Mononuclear cell (primary cell): Measurements from ENCODE around the gene CCT7. TPM values are rescaled to one million over a fixed set of nuclear protein-coding genes. Genes with fewer than 3 reads are reported as not detected.
A peak's percentile ranks its signal among the peaks of the same experiment; 100 is the strongest.

Experiments
- H3K27me3 ChIP-seq: 2 replicates; pipeline ENCODE4 v1.6.0; 2011; ENCODE audit warnings: low read length, control low read depth; ENCODE audit not compliant: insufficient read depth
- H3K4me1 ChIP-seq: 2 replicates; pipeline ENCODE4 v1.5.1; 2011; ENCODE audit warnings: mild to moderate bottlenecking, low read length, control low read depth; ENCODE audit not compliant: insufficient read depth
- H3K4me3 ChIP-seq: 2 replicates; pipeline ENCODE4 v1.5.1; 2011; ENCODE audit warnings: mild to moderate bottlenecking, low read length, moderate library complexity
- H3K9me3 ChIP-seq: 2 replicates; pipeline ENCODE4 v1.5.1; 2011; ENCODE audit warnings: low read depth, mild to moderate bottlenecking, control low read depth, low read length
- total RNA-seq: library from RNA; depleted of rRNA; stranded (reverse); fragments of >200 nt; gene quantifications from one replicate; pipeline ENCODE4 v1.2.3, GENCODE V29; 2012

CCT7 gene
- total RNA-seq, 1 donor = 66.3 TPM

- no peak overlapping the region for H3K4me3 ChIP-seq
- H3K9me3 ChIP-seq = no peaks in the 10 kb centered on the region
- peaks cover 10% of the 10 kb centered on the region for H3K4me1 ChIP-seq
- H3K27me3 ChIP-seq = no peaks in the 10 kb centered on the region
Measured at GRCh38 chr2:73266061-73266901, 32.2 kb downstream of the CCT7 start.

- peaks cover 10% of the 10 kb centered on the region for H3K4me1 ChIP-seq
- H3K4me3 ChIP-seq = no peak overlapping the region
- no peaks in the 10 kb centered on the region for H3K27me3 ChIP-seq
Measured at GRCh38 chr2:73267008-73267407, 32.9 kb downstream of the CCT7 start.

DNA sequence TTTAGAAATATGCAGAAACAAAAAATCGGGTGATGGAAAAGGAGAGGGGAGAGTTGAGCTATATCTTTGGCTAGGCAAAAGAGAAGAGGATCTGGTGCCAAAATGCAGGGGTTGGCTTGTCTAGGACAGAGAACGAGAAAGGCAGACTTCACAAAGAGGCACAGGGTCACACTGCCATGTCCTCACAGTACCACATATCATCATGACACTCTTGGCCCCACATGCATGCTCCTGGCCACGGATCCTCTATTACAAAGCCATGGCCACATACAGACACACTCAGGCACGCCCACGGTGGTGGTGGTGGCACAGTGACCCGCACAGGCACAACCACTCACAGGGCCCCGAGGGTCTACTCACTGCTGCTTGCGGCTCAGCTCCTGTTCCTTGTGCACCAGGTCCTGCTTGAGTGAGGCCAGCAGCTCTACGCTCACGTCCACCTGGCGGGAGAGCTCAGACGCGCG is 34.3 kb downstream of the CCT7 start:
- Histone ChIP-seq H3K4me3 (no peak overlapping the region), H3K4me1 (peaks cover 10% of the 10 kb centered on the region), H3K9me3 (no peaks in the 10 kb centered on the region), H3K27me3 (no peaks in the 10 kb centered on the region)

More at GRCh38 chr2:73267008-73267407, 32.9 kb downstream of the CCT7 start:
- no peaks in the 10 kb centered on the region for H3K9me3 ChIP-seq

DNA sequence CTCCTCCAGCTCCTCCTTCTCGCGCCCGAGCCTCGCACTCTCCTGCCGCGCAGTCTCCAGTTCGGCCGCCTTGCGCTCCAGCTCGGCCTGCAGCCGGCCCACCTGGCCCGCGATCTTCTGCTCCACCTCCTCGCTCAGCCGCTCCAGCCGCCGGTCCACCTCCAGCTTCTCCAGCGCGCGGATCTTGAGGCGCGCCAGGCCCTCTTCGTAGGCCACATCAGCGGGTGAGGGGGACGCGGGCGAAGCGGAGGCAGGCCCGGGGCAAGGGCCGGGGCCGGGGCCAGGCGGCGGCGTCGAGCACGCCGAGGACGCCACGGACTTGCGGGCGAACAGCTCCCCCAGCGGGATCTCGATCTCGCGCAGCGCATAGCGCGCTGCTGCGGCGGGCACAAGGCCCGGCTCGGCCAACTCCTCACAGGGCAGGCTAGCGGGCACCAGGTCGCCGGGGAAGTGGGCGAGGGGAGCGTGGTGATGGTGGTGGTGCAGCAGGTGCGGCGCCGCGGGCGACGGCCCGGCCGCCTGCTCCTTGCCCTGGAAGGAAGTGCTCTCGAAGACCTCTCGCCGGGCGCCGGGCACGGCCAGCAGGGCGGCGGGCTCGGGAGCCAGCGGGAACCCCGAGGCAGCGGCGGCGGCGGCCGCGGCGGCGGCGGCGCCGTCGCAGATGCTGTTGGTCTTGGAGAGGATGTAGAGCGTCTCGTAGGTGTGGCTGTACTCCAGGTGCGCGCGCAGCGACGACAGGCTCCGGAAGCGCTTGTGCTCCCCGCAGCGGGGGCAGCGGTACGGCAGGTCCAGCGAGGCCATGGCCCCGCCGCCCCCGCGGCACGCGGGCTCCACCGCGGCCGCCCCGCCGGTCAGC is 35.0 kb downstream of the CCT7 start:
- H3K27me3 ChIP-seq = no peaks in the 10 kb centered on the region
- peak overlapping the region; percentile 27 for H3K4me3 ChIP-seq
- H3K9me3 ChIP-seq = no peaks in the 10 kb centered on the region
- H3K4me1 ChIP-seq = peaks cover 10% of the 10 kb centered on the region

- H3K4me1 ChIP-seq = peaks cover 10% of the 10 kb centered on the region
- H3K4me3 ChIP-seq = peak overlapping the region; percentile 27
- H3K9me3 ChIP-seq = no peaks in the 10 kb centered on the region
- H3K27me3 ChIP-seq = no peaks in the 10 kb centered on the region
Measured at GRCh38 chr2:73269686-73270465, 35.8 kb downstream of the CCT7 start.

- Histone ChIP-seq H3K4me3 (no peak overlapping the region), H3K4me1 (peaks cover 10% of the 10 kb centered on the region), H3K9me3 (no peaks in the 10 kb centered on the region), H3K27me3 (no peaks in the 10 kb centered on the region)
Measured at GRCh38 chr2:73272270-73272669, 38.2 kb downstream of the CCT7 start.

GRCh38 chr2:73279852-73280251 is 45.7 kb downstream of the CCT7 start:
- no peaks in the 10 kb centered on the region for H3K27me3 ChIP-seq
- peaks cover 13% of the 10 kb centered on the region for H3K4me1 ChIP-seq
- no peak overlapping the region for H3K4me3 ChIP-seq
- no peaks in the 10 kb centered on the region for H3K9me3 ChIP-seq

DNA sequence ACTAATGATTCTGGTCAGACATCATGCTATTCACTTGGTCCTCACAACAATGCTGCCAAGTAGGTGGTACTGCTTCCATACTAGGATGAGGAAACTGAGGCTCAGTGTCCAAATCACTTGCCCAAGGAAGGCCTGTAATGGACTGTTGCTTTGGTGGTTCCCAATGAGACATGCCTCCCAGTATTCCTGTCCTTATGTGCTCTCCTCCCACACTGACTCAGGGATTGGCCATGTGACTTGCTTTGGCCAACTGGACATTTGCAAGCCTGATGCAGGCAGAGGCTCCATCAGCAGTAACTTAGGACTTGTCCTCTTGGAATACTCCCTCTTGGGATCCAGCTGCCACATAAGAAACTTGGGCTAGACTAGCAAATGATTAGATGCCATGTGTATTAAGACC is 47.1 kb downstream of the CCT7 start:
- no peaks in the 10 kb centered on the region for H3K27me3 ChIP-seq
- peaks cover 27% of the 10 kb centered on the region for H3K4me1 ChIP-seq
- no peaks in the 10 kb centered on the region for H3K9me3 ChIP-seq
- no peak overlapping the region for H3K4me3 ChIP-seq

DNA sequence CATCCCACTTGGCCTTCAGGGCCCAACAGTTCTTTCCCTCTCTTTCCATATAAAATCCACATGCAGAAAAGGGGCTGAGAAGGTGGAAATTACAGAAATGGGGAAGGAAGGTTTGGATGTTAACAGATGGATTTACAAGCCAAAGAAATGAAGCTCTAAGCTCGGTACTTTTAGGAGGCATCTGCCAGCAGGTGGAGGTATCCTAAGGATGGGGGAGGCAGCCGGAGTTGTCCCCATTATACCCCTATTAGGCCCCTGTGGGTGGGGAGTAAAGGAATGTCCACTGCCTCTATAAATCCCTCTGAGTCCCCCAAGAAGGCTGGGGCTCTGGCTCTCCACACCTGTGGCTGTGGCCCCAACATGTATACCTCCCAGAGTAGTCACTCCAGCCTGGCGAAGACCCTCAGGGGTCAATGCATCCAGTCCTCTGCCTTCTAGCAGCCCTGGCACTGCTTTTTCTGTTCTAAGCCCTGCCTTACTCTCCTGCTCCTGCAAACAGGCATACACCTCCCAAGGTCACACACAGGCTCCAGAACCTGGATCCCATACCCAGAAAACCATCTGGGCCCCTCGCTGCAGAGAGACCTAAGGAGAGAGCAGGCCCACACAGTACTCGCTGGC is 48.9 kb downstream of the CCT7 start:
- Histone ChIP-seq H3K4me1 (peaks cover 35% of the 10 kb centered on the region), H3K9me3 (no peaks in the 10 kb centered on the region), H3K4me3 (no peak overlapping the region), H3K27me3 (no peaks in the 10 kb centered on the region)

DNA sequence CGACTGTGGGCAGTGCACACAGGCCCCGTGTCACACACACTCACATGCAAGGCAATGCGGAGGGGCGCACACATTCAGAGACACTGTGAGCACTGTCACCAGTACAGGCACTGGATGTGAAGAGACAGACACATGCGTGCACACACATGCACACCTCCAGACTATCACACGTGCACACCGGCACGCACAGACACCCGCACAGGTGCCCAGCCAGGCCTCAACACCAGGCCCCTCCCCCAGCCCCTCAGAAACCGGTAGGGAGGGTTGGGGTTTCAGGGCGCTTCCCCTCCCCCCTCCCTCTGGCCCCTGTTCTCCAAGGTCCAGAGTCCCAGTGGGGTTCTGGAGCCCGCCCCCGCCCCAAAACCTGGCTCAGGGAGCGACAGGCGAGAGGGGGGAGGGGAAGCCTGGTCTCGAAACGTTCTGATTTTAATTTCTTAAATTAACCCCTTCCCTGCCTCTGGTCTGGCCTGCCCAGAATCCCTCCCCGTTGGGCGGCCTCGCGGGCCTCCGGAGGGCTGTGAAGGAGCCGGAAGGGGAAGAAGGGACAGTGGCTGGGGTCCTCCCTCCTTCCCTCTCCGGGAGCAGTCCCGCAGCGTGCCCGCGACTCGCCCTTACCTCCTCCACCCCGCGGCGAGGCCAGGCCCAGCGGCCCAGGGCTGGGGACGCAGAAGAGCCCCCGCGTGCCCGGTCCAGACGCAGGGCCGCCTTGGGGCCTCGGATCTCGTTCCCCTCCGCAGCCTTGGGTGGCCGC is 49.6 kb downstream of the CCT7 start:
- H3K27me3 ChIP-seq = no peaks in the 10 kb centered on the region
- peak overlapping the region; percentile 52 for H3K4me3 ChIP-seq
- no peaks in the 10 kb centered on the region for H3K9me3 ChIP-seq
- peaks cover 35% of the 10 kb centered on the region for H3K4me1 ChIP-seq

DNA sequence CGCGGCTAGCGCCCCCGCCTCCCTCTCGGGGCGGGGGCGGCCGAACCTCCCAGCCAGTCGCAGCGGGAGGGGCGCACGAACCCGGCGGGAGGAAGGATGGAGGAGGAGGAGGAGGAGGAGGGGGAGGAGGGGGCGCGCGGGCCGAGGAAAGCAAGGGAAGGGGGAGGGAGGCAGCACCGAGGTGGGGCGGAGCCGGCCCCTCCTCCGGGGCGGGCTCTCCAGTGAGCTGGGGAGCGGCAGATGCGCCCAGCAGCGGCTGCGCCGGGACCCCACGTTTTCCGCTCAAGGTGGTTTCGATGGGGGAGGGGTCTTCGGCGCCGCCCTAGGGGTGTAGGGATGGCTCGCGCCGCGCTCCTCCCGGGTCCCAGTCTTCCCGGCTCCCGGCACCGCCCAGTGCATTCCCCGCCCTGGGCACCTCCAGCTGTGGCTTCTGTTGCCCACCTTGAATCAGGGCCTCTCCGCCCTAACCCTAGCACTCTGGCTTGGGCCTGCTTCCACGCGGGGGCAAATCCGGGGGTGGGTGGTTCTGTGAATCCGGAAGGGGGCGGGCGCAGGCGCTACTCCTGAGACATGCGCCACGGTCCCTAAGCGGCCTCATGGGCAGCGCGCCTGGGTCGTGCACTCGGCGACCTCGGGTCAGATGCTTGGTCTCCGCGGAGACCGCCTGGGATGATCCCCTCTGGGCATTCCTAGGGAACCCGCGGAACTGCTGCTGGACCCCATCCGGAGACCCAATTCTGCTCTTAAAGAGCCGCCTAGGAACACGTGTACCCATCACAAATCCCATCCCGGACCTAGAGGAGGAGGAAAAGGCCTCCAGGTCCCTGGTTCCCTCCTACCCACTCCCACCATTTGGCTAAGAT is 50.4 kb downstream of the CCT7 start, which contains the start of gene FBXO41:
Gene FBXO41 (minus strand): TSS at position 183 of the 863 bp plus-strand sequence. CDS start 14,848 bp downstream, outside the sequence.
- Histone ChIP-seq H3K27me3 (peaks cover 7% of the 10 kb centered on the region), H3K9me3 (no peaks in the 10 kb centered on the region), H3K4me3 (peak within 1 kb of the TSS; percentile 52), H3K4me1 (peaks cover 35% of the 10 kb centered on the region)

GRCh38 chr2:73285159-73285739 is 51.1 kb downstream of the CCT7 start:
- Histone ChIP-seq H3K27me3 (peaks cover 13% of the 10 kb centered on the region), H3K4me1 (peaks cover 35% of the 10 kb centered on the region), H3K9me3 (no peaks in the 10 kb centered on the region), H3K4me3 (peak overlapping the region; percentile 52)
